Inflammatory macrophage treated with lipopolysaccharide for 4 hours (primary cell): Measurements from ENCODE around the gene NCKIPSD.

Experiments
- DNase-seq: peaks from one replicate; pipeline ENCODE4 v3.0.0-alpha.2; 2020

The NCKIPSD gene

GRCh38 chr3:48642605-48643004 lies 43.1 kb downstream of the NCKIPSD start:
- DNase-seq, result no peak

GRCh38 chr3:48641396-48641795 lies 44.3 kb downstream of the NCKIPSD start:
- no peak for DNase-seq

- no peak for DNase-seq
These were observed 45.6 kb downstream of the NCKIPSD start for GRCh38 chr3:48639944-48640606.

GRCh38 chr3:48637305-48637704 lies 48.4 kb downstream of the NCKIPSD start:
- no peak for DNase-seq

GRCh38 chr3:48636149-48636655 lies 49.5 kb downstream of the NCKIPSD start:
- no peak for DNase-seq

GRCh38 chr3:48635222-48636021 lies 50.3 kb downstream of the NCKIPSD start, which contains the start of gene SLC26A6:
Gene SLC26A6 (minus strand): TSS chr3:48635461. CDS start chr3:48635393, 68 bp downstream.
- peak; percentile 98 for DNase-seq

- peak; percentile 35 for DNase-seq
These were observed 51.0 kb downstream of the NCKIPSD start for GRCh38 chr3:48634661-48635221.

GRCh38 chr3:48633743-48634142 lies 52.0 kb downstream of the NCKIPSD start:
- no peak for DNase-seq

GRCh38 chr3:48633256-48633655 lies 52.5 kb downstream of the NCKIPSD start:
- no peak for DNase-seq

GRCh38 chr3:48631516-48632448 lies 53.9 kb downstream of the NCKIPSD start:
- DNase-seq, result no peak

GRCh38 chr3:48630833-48631232 lies 54.9 kb downstream of the NCKIPSD start:
- DNase-seq, result no peak

- no peak for DNase-seq
These were observed 55.3 kb downstream of the NCKIPSD start for GRCh38 chr3:48630407-48630806.

GRCh38 chr3:48629894-48630293 lies 55.8 kb downstream of the NCKIPSD start:
- no peak for DNase-seq

GRCh38 chr3:48628277-48629017 lies 57.3 kb downstream of the NCKIPSD start:
- no peak for DNase-seq

GRCh38 chr3:48625600-48625999 lies 60.1 kb downstream of the NCKIPSD start:
- no peak for DNase-seq

GRCh38 chr3:48624767-48625166 lies 60.9 kb downstream of the NCKIPSD start:
- no peak for DNase-seq

GRCh38 chr3:48623851-48624547 lies 61.7 kb downstream of the NCKIPSD start:
- DNase-seq, result no peak
